ENCODE data around the gene LAIR2.

LAIR2 gene, protein sequence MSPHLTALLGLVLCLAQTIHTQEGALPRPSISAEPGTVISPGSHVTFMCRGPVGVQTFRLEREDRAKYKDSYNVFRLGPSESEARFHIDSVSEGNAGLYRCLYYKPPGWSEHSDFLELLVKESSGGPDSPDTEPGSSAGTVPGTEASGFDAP

GRCh38 chr19:54502518-54503048, at the start of gene LAIR2:
LAIR2 (plus strand) TSS chr19:54502831; CDS start chr19:54502919, 88 bp downstream.
- DNase-seq: no peak

GRCh38 chr19:54453921-54454780, 48.5 kb upstream of the LAIR2 start:
- no peak for DNase-seq

- DNase-seq: no peak
Observed at GRCh38 chr19:54454781-54455675, 47.6 kb upstream of the LAIR2 start.

- no peak for DNase-seq
Observed at GRCh38 chr19:54455786-54456422, 46.7 kb upstream of the LAIR2 start.

DNA sequence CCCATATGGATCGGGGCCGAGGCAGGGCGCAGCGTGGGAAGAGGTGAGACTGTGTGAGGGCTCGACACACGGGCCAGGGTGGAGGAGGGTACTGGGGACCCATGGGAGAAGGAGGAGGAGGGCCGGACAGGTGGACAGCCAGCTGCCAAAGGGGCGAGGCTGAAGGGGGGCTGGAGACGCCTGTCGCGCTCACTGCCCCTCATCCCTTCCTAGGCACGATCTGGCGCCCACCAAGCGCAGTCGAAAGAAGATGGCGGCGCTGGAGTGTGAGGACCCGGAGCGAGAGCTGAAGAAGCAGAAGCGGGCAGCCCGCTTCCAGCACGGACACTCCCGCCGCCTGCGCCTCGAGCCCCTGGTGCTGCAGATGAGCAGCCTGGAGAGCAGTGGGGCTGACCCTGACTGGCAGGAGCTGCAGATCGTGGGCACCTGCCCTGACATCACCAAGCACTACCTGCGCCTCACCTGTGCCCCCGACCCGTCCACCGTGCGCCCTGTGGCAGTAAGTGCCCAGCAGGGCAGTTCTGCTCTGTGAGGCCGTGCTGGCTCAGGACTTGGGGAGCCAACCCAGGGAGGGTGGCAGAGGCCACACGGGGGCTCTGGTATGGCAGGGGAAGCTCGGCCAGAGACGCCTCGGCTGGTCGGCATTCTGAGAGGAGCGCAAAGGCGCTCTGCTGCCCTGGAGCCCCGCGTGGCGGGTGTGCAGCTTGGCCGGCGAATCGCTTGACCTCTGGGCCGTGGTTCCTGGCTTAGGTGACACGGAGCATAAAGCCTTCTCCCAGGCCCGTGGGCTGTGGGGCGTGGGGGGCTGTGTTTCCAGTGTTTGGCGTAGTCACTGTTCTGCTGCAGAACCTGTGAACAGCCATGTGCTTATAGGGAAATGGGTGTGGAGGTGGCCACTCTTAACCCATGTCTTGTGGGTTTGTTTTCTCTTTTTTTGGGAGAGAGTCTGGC, 45.9 kb upstream of the LAIR2 start:
- no peak for DNase-seq

GRCh38 chr19:54457773-54458647, 44.6 kb upstream of the LAIR2 start:
- no peak for DNase-seq

- no peak for DNase-seq
Observed at GRCh38 chr19:54458648-54459281, 43.9 kb upstream of the LAIR2 start.

GRCh38 chr19:54459282-54460229, 43.1 kb upstream of the LAIR2 start:
- no peak for DNase-seq

- no peak for DNase-seq
Observed at GRCh38 chr19:54460230-54461005, 42.2 kb upstream of the LAIR2 start.

DNA sequence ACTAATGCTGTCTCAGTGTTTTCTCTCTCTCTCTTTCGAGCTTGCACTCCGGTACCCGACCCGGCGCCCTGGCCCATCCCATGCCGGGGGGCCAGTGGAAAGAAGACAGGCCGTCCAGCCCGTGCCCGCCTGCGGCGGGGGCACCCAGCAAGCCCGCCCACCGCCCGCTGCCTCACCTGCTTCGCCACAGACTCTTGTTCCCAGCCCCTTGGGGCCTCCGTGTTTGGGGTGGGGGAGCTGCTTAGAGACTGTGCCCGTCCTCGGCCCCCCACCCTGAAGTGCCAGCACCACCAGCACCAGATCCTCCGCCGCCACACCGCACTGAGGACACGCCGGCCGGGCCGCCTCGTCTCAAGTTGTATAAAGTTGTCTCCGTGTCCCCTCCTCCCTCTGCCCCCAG, 41.4 kb upstream of the LAIR2 start:
- DNase-seq: no peak

GRCh38 chr19:54461613-54462012, 41.0 kb upstream of the LAIR2 start:
- no peak for DNase-seq

DNA sequence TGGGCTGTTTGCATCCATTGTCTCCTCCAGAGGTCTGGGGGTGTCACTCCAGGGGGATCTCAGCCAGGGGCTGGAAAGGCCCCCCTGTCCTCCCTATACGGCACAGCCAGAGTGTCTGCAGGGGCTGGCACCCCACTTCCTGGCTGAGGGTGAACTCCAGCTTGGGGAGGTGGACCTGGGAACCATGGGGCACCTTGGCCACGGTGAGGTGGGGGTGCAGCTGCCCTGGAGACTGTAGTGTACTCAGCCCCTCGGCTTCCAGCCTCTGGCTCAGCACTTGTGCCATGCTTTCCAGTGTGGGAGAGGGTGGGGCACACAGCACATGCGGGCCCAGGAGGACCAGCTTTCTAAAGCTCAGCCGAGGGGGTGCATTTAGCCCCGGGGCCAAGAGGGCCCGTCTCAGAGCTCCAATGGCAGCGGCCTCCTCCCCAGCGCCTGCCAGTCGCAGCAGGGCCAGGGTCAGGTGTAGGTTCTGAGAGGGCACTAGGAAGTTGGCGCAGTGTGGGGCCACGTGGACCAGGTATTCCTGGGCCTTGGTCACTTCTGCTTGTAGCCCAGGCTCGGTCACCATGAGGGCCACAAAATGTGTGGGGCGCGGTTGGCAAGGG, 40.5 kb upstream of the LAIR2 start:
- DNase-seq: no peak

- peak; percentile 4 for DNase-seq
Observed at GRCh38 chr19:54462655-54463530, 39.7 kb upstream of the LAIR2 start.

- peak; percentile 95 for DNase-seq
Observed at GRCh38 chr19:54463531-54464043, 39.0 kb upstream of the LAIR2 start, which contains the start of gene LENG9. LENG9 (minus strand) TSS chr19:54463778; CDS start chr19:54463526, 252 bp downstream.

GRCh38 chr19:54464044-54464629, 38.5 kb upstream of the LAIR2 start:
- peak; percentile 51 for DNase-seq

Measured in NCI-H1694 (cell line).